BLaER1 treated with 17β-estradiol and CSF1 and Interleukin-3, amounts not matched to agents 10 nM and 100 nM (cell line): ENCODE measurements around the gene FBXL20.

Experiments used
- H3K27ac ChIP-seq, 11 experiments: shearing (Covaris generic); formaldehyde crosslinking; 2 replicates each; pipeline ENCODE4 v1.8.1; 2022
- H3K27me3 ChIP-seq, 11 experiments: shearing (Covaris generic); formaldehyde crosslinking; 2 replicates each; pipeline ENCODE4 v1.8.1; 2022
- H3K36me3 ChIP-seq, 11 experiments: shearing (Covaris generic); formaldehyde crosslinking; 2 replicates each; pipeline ENCODE4 v1.8.1; 2022
- H3K4me1 ChIP-seq, 10 experiments: shearing (Covaris generic); formaldehyde crosslinking; 2 replicates each; pipeline ENCODE4 v1.8.1; 2022
- H3K4me2 ChIP-seq, 11 experiments: shearing (Covaris generic); formaldehyde crosslinking; 2 replicates each; pipeline ENCODE4 v1.8.1; 2022
- H3K4me3 ChIP-seq, 10 experiments: shearing (Covaris generic); formaldehyde crosslinking; 2 replicates each; pipeline ENCODE4 v1.8.1; 2022
- H3K9ac ChIP-seq, 11 experiments: shearing (Covaris generic); formaldehyde crosslinking; 2 replicates each; pipeline ENCODE4 v1.8.1; 2022
- H3K9me3 ChIP-seq, 11 experiments: shearing (Covaris generic); formaldehyde crosslinking; replicated peaks in 1 of 11; 2 replicates each; pipeline ENCODE4 v1.8.1; 2022
- H4K20me1 ChIP-seq, 11 experiments: shearing (Covaris generic); formaldehyde crosslinking; 2 replicates each; pipeline ENCODE4 v1.8.1; 2022
- Cebpa-rat ChIP-seq, 11 experiments: shearing (Covaris generic); IDR thresholded peaks; 2 replicates each; pipeline ENCODE4 v1.8.1; 2022

Gene FBXL20

DNA sequence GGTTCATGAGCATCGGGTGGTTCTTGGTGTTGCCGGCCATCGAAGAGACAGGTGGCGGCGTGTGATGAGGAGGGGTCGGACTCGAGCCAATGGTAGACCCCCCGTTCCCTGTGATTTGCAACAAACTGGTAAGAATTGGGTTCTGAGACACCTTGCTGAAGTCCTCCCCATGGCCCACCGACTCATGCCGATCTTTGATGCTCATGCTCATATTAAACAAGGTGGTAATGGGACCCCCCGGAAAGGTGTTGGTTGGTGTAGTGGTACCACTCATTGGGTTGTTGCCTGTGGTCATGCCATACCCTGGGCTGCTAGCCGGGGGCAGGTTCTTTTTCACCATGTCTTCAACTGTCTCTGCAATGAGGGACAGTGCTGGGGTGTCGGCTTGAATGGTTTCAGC is 8.9 kb upstream of the FBXL20 start:
- TF ChIP-seq Cebpa-rat (IDR thresholded peaks at IDR 0.05): no peak
- peaks cover 0 to 25% (median under 1%) of the 10 kb centered on the region in 10 experiments; a peak in 8 of 20 replicates for H3K4me1 ChIP-seq
- peaks cover 0 to 39% (median 15%) of the 10 kb centered on the region in 11 experiments; a peak in 11 of 22 replicates for H4K20me1 ChIP-seq
- H3K36me3 ChIP-seq: peaks cover 89 to 100% (median 97%) of the 10 kb centered on the region in 11 experiments
- no peaks in the 10 kb centered on the region for H3K9me3 ChIP-seq
- H3K27me3 ChIP-seq: no peaks in the 10 kb centered on the region
- H3K9ac ChIP-seq: no peak overlapping the region
- H3K27ac ChIP-seq: no peak overlapping the region
- H3K4me2 ChIP-seq: no peak overlapping the region
- no peak overlapping the region for H3K4me3 ChIP-seq

- Histone ChIP-seq H3K36me3 (peaks cover 73 to 88% (median 83%) of the 10 kb centered on the region in 11 experiments), H3K9ac (no peak overlapping the region; a peak in 1 of 22 replicates)
These were observed 6.9 kb upstream of the FBXL20 start for GRCh38 chr17:39408360-39408759.

DNA sequence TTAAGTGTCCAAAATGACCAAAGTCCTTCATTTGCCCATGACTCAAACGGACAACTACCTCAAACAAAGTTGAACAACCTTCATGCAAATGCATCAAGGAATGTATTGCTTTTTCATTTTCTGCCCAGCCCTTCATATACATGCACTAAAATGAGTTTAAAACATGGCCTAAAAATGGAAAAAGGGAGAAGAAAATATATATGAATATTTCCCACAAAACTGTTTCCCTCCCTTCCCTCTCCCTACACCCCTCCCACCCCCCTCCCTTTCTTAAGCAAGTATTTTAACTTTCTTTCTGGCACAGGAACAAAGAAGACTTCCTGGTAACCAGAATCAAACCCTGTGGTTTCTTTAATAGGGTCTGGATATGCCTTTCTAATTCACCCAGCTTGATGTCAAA is 5.5 kb upstream of the FBXL20 start:
- TF ChIP-seq Cebpa-rat (IDR thresholded peaks at IDR 0.05): no peak

More at GRCh38 chr17:39408360-39408759, 6.9 kb upstream of the FBXL20 start:
- no peak overlapping the region for H3K4me2 ChIP-seq
- H3K27ac ChIP-seq: no peak overlapping the region
- H3K9me3 ChIP-seq: no peaks in the 10 kb centered on the region
- TF ChIP-seq Cebpa-rat (IDR thresholded peaks at IDR 0.05): no peak
- H4K20me1 ChIP-seq: peaks cover 2 to 55% (median 23%) of the 10 kb centered on the region in 11 experiments; a peak in 17 of 22 replicates
- H3K4me3 ChIP-seq: no peak overlapping the region
- no peaks in the 10 kb centered on the region for H3K27me3 ChIP-seq
- peaks cover 0 to 44% (median 11%) of the 10 kb centered on the region in 10 experiments; a peak in 10 of 20 replicates for H3K4me1 ChIP-seq

GRCh38 chr17:39405436-39405835 is 4.0 kb upstream of the FBXL20 start:
- Histone ChIP-seq H4K20me1 (peaks cover 12 to 55% (median 30%) of the 10 kb centered on the region in 11 experiments; a peak in 17 of 22 replicates), H3K9ac (peak overlapping the region in 7 of 11 experiments; percentile 32 to 66 (median 54); a peak in 10 of 22 replicates), H3K27me3 (no peaks in the 10 kb centered on the region), H3K4me3 (no peak overlapping the region), H3K27ac (peak overlapping the region in 9 of 11 experiments; percentile 22 to 80 (median 59); a peak in 13 of 22 replicates), H3K4me2 (peak overlapping the region in 3 of 11 experiments; percentile 55 to 72 (median 59); a peak in 6 of 22 replicates), H3K36me3 (peaks cover 45 to 58% (median 53%) of the 10 kb centered on the region in 11 experiments), H3K9me3 (no peaks in the 10 kb centered on the region), H3K4me1 (peaks cover 4 to 54% (median 20%) of the 10 kb centered on the region in 10 experiments)
- no peak for TF ChIP-seq Cebpa-rat (IDR thresholded peaks at IDR 0.05)

More for the DNA sequence above, 5.5 kb upstream of the FBXL20 start:
- peaks cover 10 to 58% (median 30%) of the 10 kb centered on the region in 11 experiments; a peak in 17 of 22 replicates for H4K20me1 ChIP-seq
- peak overlapping the region in 1 of 11 experiments; percentile 15; a peak in 1 of 22 replicates for H3K9ac ChIP-seq
- H3K27me3 ChIP-seq: no peaks in the 10 kb centered on the region
- peaks cover 61 to 74% (median 69%) of the 10 kb centered on the region in 11 experiments for H3K36me3 ChIP-seq
- H3K4me3 ChIP-seq: no peak overlapping the region
- peaks cover 0 to 52% (median 16%) of the 10 kb centered on the region in 10 experiments; a peak in 12 of 20 replicates for H3K4me1 ChIP-seq
- H3K9me3 ChIP-seq: no peaks in the 10 kb centered on the region
- H3K4me2 ChIP-seq: peak overlapping the region in 1 of 11 experiments; percentile 59; a peak in 1 of 22 replicates
- no peak overlapping the region for H3K27ac ChIP-seq

DNA sequence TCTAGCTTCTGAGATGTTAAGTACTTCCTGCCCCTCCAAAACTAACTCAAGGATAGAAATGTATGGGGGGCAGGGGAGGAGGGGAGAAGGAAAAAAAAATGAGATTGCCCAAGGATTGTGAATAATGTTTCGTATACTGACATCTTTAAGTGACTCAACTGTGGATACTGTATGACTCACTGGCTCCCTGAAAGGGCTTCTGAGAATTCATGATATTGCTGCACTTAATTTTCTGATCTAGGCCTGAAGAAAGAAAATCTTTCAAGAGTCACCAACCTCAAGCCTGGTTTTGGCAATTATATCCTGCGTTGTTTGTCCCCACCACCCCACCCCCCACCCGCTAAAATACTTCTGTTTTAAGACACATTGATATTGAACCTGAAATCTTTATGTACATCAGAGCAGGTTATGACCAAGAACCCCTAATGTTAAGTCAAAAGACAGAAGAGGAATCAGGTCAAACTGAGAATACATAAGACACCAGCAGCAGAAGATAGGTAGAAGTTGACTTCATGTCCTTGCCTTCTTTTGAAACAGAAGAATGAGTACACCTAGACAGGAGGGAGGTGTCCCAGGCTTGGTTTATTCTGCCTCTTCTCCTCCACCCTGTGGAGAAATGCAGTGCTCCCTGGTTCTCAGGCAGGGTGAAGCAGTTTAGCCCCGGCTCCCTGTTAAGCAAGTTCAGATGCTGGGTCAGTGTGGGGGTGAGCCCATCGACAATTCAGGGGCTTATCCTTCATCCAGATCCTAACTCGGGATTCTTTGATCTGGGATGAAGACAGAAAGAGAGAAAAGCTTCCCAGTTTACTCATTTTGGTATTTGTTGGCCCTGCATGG is 3.3 kb upstream of the FBXL20 start:
- Histone ChIP-seq H3K36me3 (peaks cover 39 to 52% (median 47%) of the 10 kb centered on the region in 11 experiments), H3K4me2 (peak overlapping the region in 5 of 11 experiments; percentile 11 to 72 (median 55); a peak in 7 of 22 replicates), H3K9ac (peak overlapping the region in 9 of 11 experiments; percentile 12 to 66 (median 54); a peak in 15 of 22 replicates), H3K9me3 (no peaks in the 10 kb centered on the region), H3K27me3 (no peaks in the 10 kb centered on the region), H3K27ac (peak overlapping the region in 10 of 11 experiments; percentile 10 to 80 (median 55); a peak in 17 of 22 replicates), H3K4me3 (no peak overlapping the region), H3K4me1 (peaks cover 11 to 61% (median 27%) of the 10 kb centered on the region in 10 experiments), H4K20me1 (peaks cover 18 to 50% (median 35%) of the 10 kb centered on the region in 11 experiments; a peak in 17 of 22 replicates)
- TF ChIP-seq Cebpa-rat (IDR thresholded peaks at IDR 0.05): peak in 1 of 11 experiments; percentile 39; a peak in 1 of 22 replicates

DNA sequence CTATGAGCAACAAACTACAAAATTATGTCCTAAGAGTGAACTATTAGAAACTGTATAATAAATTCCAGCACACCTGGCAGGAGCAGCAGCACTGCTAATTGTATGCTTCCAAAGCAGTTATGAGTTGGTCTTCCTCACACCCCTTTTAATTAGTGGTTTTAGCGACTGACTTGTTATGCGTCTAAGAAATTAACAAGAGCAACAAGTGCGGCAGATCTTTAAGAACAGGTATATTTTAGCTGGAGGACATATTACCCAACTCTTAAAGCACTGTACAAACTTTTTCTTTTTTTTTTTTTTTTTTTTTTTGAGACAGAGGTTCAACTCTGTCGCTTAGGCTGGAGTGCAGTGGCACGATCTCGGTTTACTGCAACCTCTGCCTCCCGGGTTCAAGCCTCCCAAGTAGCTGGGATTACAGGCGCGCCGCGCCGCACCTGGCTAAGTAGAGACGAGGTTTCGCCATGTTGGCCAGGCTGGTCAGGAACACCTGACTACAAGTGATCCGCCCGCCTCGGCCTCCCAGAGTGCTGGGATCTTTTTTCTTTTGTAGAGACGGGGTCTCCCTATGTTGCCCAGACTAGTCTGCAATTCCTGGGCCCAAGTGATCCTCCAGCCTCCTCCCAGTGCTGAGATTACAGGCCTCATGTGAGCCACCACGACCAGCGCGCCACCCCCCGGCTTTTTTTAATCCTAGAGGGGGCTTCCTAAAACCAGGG is 1.6 kb upstream of the FBXL20 start:
- no peaks in the 10 kb centered on the region for H3K9me3 ChIP-seq
- peaks cover 15 to 62% (median 30%) of the 10 kb centered on the region in 10 experiments for H3K4me1 ChIP-seq
- no peaks in the 10 kb centered on the region for H3K27me3 ChIP-seq
- H3K9ac ChIP-seq: peak overlapping the region in 1 of 11 experiments; percentile 96; a peak in 2 of 22 replicates
- no peak for TF ChIP-seq Cebpa-rat (IDR thresholded peaks at IDR 0.05)
- peaks cover 22 to 35% (median 29%) of the 10 kb centered on the region in 11 experiments for H3K36me3 ChIP-seq
- peaks cover 14 to 51% (median 37%) of the 10 kb centered on the region in 11 experiments; a peak in 16 of 22 replicates for H4K20me1 ChIP-seq
- peak overlapping the region in 3 of 11 experiments; percentile 17 to 80 (median 23); a peak in 4 of 22 replicates for H3K27ac ChIP-seq
- H3K4me2 ChIP-seq: peak overlapping the region; percentile 29 to 98 (median 72); a peak in 18 of 22 replicates
- H3K4me3 ChIP-seq: peak overlapping the region in 6 of 10 experiments; percentile 88 to 100 (median 92); a peak in 7 of 20 replicates

- peaks cover 15 to 28% (median 23%) of the 10 kb centered on the region in 11 experiments for H3K36me3 ChIP-seq
- peak overlapping the region; percentile 88 to 100 (median 95) for H3K4me3 ChIP-seq
- H3K9me3 ChIP-seq: no peaks in the 10 kb centered on the region
- H3K4me2 ChIP-seq: peak overlapping the region; percentile 41 to 98 (median 82)
- peak overlapping the region; percentile 89 to 98 (median 96) for H3K9ac ChIP-seq
- no peak for TF ChIP-seq Cebpa-rat (IDR thresholded peaks at IDR 0.05)
- H4K20me1 ChIP-seq: peaks cover 10 to 46% (median 40%) of the 10 kb centered on the region in 11 experiments; a peak in 15 of 22 replicates
- no peaks in the 10 kb centered on the region for H3K27me3 ChIP-seq
- peaks cover 15 to 59% (median 30%) of the 10 kb centered on the region in 10 experiments for H3K4me1 ChIP-seq
- peak overlapping the region; percentile 82 to 97 (median 89); a peak in 20 of 22 replicates for H3K27ac ChIP-seq
These were observed 941 bp upstream of the FBXL20 start for GRCh38 chr17:39402244-39402889.
